Fibroblast of the aortic adventitia (primary cell): ENCODE measurements around the gene TECR. TPM values are rescaled to one million over a fixed set of nuclear protein-coding genes. Genes with fewer than 3 reads are reported as not detected.

Source experiments
- DNase-seq: peaks from one replicate; pipeline ENCODE4 v3.0.0-alpha.2; 2010; ENCODE audit warnings: low read depth
- H3K4me3 ChIP-seq: 2 replicates; pipeline ENCODE4 v1.5.1; 2011; ENCODE audit warnings: low read depth, mild to moderate bottlenecking, control low read depth, low read length, moderate library complexity
- CTCF ChIP-seq: IDR thresholded peaks from 2 replicates; pipeline ENCODE4 v1.5.1; 2011; ENCODE audit warnings: mild to moderate bottlenecking, low read length, control low read depth, inconsistent platforms; ENCODE audit not compliant: insufficient read depth
- total RNA-seq: library from RNA; depleted of rRNA; stranded (reverse); fragments of >200 nt; gene quantifications from 2 replicates; pipeline ENCODE4 v1.2.3, GENCODE V29; 2012; ENCODE audit warnings: low replicate concordance

TECR gene
- total RNA-seq, 1 donor: 41.8 TPM

- TF ChIP-seq CTCF: no peak
These were observed 12.0 kb upstream of the TECR start for GRCh38 chr19:14517446-14517839.

GRCh38 chr19:14517840-14518505 lies 11.4 kb upstream of the TECR start, which contains the start of gene DNAJB1:
Gene DNAJB1 (minus strand): TSS chr19:14518397. CDS start chr19:14518349, 48 bp downstream.
- peak within 1 kb of the TSS; percentile 98 for H3K4me3 ChIP-seq
- no peak for TF ChIP-seq CTCF
- DNase-seq: peak; percentile 93

More at GRCh38 chr19:14517446-14517839, 12.0 kb upstream of the TECR start:
- DNase-seq: peak; percentile 37
- peak overlapping the region; percentile 98 for H3K4me3 ChIP-seq

GRCh38 chr19:14519245-14519859 lies 10.0 kb upstream of the TECR start:
- no peak for TF ChIP-seq CTCF
- no peak for DNase-seq
- no peak overlapping the region for H3K4me3 ChIP-seq

GRCh38 chr19:14519860-14520407 lies 9.5 kb upstream of the TECR start:
- TF ChIP-seq CTCF: no peak
- DNase-seq: peak; percentile 72
- no peak overlapping the region for H3K4me3 ChIP-seq

GRCh38 chr19:14520543-14520942 lies 8.9 kb upstream of the TECR start:
- no peak for DNase-seq
- no peak overlapping the region for H3K4me3 ChIP-seq
- TF ChIP-seq CTCF: no peak

GRCh38 chr19:14525729-14526128 lies 3.7 kb upstream of the TECR start:
- DNase-seq: no peak
- no peak for TF ChIP-seq CTCF
- no peak overlapping the region for H3K4me3 ChIP-seq
